Measurements from ENCODE around the gene ERN1.
A peak's percentile ranks its signal among the peaks of the same experiment; 100 is the strongest.

Gene ERN1

GRCh38 chr17:64056269-64057005, 73.5 kb downstream of the ERN1 start:
- no peak for DNase-seq

GRCh38 chr17:64055183-64056142, 74.5 kb downstream of the ERN1 start:
- no peak for DNase-seq

DNA sequence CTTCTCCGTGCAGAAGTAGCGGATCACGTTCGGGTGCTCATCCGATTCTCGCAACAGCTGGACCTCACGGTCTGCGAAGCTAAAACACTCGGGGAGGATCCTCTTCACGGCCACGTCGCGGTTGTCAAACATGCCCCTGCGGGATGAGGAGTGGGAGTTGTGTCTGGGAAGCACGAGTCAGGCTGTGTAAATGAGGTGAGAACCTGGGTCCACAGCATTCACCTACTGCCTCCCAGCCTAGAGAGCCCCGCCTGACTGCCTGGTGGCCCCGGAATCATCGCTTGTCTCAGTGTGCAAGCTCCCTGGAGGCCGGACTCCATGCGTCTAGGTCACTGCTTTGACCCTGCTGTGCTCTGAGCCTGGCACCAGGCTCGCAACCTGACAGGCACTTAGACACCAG, 75.6 kb downstream of the ERN1 start:
- DNase-seq = no peak

DNA sequence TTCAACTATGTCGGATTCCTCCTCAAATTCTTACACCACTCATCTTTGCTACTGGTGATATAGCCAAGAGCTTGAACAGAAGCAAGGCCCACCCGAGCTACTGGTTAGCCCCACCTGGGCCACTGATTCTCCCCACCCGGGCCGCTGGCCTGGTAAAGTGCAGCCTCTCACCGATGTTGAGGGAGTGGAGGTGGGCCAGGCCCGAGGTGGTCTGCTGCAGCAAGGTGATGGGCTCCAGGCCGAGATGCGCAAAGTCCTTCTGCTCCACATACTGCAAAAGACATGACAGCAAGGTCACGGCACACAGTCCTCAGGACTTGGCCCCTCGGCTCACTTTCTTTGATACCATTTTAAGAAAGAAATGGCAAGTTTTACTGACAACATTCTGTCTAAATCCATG, 76.8 kb downstream of the ERN1 start:
- DNase-seq = no peak

- no peak for DNase-seq
These were observed 78.8 kb downstream of the ERN1 start for GRCh38 chr17:64051153-64051552.

DNA sequence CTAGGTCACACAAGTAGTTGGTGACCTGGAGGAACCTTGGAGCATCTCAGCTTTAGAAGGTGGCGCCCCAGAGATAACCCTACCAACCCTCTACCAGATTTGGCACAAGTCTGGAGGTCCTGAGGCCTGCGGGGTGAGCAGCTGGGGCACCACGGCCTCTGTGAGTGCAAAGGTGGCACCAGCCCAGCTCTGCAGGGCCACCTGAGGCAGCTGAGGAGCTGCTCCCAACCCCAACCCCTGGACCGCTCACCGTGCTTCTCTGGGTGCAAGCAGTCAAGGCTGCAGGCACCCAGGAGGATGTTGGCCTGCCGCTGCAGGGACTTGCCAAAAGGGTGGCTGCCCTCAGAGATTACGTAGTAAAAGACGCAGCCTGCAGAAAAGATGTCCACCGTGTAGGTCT, 81.1 kb downstream of the ERN1 start:
- no peak for DNase-seq

GRCh38 chr17:64045176-64045575, 84.8 kb downstream of the ERN1 start:
- DNase-seq = no peak

DNA sequence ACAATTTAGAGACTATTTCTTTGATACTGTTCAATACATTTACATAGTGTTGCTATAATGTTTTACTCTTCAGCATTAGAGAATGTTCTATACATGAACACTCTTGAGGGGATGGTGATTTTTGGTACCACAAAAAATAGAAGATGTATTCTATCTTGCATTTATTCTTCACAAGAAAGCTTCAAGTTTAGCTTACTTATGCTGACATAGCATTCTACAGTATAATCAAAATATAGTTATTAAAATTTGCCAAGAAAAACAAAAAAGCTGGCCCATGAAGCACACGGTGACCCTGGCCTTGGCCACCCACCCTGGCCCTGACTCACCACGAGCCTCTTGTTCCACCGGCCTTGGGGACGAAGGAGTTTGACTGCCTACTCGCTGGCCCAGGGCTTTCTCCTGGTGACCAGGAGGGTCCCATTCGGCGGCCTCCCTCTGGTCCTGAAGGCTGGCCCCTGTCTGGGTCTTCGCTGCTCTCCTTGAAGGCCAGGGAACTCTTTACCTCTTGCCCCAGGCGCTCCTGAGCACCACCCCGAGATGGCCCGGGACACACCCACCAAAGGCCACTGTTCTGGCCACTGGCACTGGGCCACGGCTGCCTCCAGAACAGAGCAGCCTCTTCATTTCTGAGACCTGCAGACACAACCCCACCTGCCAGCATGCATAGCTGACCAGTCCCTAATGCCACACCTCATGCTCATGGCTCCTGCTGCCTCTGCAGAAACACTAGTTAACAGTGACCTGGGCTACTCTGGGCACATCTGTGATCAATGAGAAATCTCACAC, 87.1 kb downstream of the ERN1 start:
- DNase-seq = no peak

DNA sequence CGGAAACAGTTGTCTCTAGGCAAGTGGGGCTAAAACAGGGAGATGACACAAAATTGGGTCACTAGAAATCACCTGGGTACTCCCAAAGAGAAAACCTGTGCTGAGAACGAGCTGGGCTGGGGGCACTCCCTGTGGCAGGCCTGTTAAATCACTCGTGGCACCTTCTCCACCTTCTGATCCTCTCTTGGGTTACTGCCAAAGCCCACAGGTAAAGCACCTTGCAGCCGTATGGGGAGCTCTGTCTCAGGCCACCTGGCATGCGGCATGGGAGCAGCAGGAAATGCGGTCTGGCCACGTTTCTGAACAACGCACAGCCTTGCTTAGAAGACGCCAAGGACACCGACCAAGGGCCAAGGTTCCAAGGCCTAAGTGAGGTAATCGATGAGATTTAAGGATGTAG, 88.0 kb downstream of the ERN1 start:
- DNase-seq = no peak

DNA sequence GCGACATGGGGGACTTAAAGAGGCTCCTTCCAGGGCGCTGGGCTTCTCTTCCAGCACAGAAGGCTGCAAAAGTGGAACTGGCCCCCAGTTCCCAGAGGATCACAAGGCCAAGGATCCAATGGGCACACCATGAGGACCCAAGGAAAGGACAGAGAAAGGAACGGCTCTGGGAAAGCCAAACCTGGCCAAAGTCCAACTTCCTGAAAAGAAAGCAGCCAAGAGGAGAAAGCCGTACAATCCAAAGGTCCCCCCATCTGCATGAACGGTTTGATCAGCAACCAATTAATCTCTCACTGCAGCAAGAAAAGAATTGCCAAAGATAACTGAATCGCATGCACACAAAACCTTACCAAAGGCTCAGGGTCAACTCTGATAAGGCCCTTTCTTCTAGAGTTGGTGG, 89.7 kb downstream of the ERN1 start:
- DNase-seq = no peak

DNA sequence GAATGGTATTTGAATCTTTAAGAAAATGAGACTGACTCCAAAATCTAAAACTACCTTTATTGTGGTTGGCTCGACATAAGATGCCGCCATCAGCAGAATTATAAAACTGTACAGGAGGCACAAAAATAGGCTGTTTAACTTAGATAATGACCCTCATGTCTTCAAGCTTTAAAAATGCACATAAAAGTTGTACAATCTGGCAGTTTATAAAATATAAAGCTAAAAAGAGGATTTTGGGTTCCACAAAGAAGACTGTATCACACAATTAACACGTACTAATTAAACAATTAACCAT, 90.9 kb downstream of the ERN1 start:
- no peak for DNase-seq

DNA sequence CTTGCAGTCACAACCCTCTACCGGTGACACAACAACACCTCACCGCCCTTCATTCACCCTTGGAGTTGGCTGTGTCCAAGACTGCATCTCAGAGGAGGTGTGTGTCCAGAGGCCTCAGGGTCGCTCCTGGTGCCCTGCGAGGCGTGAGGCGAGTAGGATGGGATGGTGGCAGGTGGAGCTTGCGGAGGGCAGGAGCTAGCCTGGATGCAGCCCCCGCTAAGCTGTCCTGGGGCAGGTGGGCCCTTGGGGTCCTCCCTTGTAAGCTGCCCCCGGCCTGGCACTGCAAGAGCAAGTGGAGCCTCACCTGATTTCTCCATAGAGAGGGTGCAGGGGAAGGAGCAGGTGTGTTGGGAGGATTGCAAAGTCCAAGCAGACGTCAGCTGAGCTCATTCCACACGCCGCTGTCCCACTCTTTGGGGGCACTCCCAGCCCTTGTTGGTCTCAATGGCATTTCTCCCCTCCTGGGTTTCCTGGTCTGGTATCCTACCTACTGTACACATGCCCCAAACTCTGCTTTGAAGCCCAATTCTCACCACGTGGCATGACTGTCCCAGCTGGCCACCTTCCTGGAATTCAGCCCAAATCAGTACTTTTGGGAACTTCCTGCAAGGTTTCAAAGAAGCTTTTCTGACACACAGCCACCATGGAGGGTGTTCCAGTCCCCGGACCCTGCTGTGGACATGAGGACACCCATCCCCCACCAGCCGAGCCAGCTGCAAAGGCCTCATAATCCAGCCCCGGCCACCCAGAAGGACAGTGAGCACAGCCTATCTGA, 91.4 kb downstream of the ERN1 start:
- DNase-seq = no peak

GRCh38 chr17:64037802-64038201, 92.1 kb downstream of the ERN1 start:
- no peak for DNase-seq

DNA sequence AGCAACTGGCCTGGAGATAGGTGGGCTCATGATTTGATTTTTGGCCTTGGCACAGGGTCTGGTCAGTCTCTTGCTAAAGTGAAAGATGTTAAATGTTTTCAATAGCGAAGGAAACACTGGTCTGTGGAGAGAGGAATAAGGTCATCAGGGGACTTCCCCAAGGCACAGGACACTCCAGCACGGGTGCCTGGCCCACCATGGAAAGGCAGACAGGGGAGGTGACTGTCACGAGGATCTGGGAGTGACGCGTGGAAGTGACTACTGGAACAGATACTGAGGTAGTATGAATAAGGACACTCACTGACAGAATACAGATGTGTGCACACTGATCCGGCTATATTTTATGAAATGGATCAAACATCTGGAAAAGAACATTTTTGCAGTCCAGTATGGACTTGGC, 92.8 kb downstream of the ERN1 start:
- DNase-seq = no peak

- DNase-seq = no peak
These were observed 93.6 kb downstream of the ERN1 start for GRCh38 chr17:64036198-64036922.

DNA sequence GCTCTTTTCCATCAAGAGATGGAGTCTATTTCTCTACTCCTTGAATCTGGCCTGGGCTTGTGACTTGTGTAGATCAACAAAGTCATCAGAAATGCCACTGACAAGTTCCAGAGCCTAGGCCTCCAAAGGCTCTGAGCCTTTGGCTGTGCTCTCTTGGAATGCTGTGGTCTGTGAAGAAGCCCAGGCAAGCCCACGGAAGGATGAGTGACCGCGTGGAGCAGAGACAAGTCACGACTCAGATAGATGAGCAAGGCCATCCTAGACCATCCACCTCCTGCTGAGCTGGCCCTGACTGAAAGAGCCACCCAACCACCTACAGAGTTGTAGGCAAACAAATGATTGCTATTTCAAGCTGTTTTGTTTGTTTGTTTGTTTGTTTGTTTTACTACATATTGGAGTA, 97.9 kb downstream of the ERN1 start:
- DNase-seq = peak; percentile 57

- peak; percentile 54 for DNase-seq
These were observed 101.0 kb downstream of the ERN1 start for GRCh38 chr17:64028874-64029464.

DNA sequence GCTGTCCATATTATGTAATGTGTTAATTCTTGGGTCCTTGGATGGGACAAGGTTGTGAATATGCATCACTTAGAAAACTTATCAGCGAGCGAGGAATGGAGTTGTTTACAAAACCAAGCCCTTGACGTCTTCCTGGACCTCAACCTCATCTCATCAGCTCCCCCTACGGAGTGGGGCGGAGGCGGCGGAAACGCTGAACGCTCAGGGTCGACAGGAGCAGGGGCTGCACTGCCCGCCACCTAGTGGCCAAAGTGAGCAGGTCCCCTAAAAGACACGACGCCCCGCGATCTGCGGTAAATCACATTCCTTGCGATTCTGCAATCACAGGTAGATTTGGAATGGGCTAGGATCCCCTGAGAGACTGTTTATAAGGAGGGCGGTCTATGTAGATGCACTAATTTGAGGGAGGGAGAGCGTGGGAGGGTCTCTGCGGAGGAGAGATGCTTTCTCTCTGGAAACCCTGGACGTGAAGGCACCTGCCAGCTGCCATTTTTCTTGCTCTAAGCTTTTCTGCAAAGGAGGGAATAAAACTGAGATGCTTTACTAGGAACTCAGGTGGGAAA, 104.1 kb downstream of the ERN1 start:
- peak; percentile 67 for DNase-seq

GRCh38 chr17:64024781-64025731, 104.9 kb downstream of the ERN1 start:
- peak; percentile 38 for DNase-seq

GRCh38 chr17:64024215-64024654, 105.7 kb downstream of the ERN1 start:
- no peak for DNase-seq

All from fibroblast of skin of back (primary cell).